SU-DHL-6 (cell line): ENCODE measurements around the gene PLEKHM2.

ENCODE experiments used
- CTCF ChIP-seq: fragments of 200-600 bp; sonication (generic); IDR thresholded peaks from one replicate; pipeline ENCODE4 v1.5.1; 2017; ENCODE audit warnings: antibody characterized with exemption, mild to moderate bottlenecking, low read length, moderate library complexity; ENCODE audit not compliant: insufficient read depth, poor library complexity, severe bottlenecking
- EZH2phosphoT487 ChIP-seq: fragments of 200-600 bp; sonication (generic), shearing (Covaris generic); conservative IDR thresholded peaks from 2 replicates; pipeline ENCODE4 v1.6.1; 2018; ENCODE audit warnings: mild to moderate bottlenecking, antibody characterized with exemption, low read length, moderate library complexity, mixed read lengths

DNA sequence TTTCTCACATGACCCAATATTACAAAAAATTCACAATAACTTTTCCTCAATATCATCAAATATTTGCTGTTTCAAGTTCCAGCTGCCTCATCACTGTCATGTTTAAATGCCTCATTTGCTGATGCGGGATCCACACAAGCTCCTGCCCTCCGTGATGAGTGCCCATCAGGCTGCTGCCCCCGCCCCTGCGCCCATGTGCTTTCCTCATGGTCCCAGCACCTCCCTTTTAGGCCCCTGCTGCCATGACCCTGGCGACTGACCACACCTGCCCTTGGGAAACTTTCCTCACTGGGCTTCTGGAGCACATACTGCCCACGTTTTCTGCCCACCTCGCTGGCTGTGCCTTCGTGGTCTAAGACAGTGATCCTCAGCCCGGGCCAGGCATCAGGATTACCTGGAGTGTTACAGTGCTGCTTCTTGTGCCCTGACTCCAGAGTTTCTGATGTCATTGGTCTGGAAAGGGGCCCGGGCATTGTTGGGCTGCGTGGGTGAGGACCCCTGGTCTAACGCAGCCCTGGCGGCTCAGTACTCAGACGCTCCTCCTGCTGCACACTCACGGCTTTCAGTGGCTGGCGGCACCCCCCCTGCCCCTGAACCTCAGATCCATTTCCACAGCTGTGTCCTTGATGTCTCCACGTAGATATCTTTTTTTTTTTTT lies 20.5 kb downstream of the PLEKHM2 start:
- TF ChIP-seq CTCF (no peak), EZH2phosphoT487 (no peak)
